HL-60/S4 treated with retinoic acid at 250 ng/mL for 4 days and 3 days (cell line): ENCODE measurements around the gene CABP2.
"Not testable (repeated sequence)": the region's sequence is repeated elsewhere in the genome, so short reads cannot be mapped to it uniquely, and the experiment has no call there.

ENCODE experiments used
- in situ Hi-C: fragments of 300-500 bp; cut with MboI; formaldehyde crosslinking; loops from 2 replicates; pipeline ENCODE4 v1.7.0; 2022; ENCODE audit warnings: low sequenced_read_pairs

The CABP2 gene

DNA sequence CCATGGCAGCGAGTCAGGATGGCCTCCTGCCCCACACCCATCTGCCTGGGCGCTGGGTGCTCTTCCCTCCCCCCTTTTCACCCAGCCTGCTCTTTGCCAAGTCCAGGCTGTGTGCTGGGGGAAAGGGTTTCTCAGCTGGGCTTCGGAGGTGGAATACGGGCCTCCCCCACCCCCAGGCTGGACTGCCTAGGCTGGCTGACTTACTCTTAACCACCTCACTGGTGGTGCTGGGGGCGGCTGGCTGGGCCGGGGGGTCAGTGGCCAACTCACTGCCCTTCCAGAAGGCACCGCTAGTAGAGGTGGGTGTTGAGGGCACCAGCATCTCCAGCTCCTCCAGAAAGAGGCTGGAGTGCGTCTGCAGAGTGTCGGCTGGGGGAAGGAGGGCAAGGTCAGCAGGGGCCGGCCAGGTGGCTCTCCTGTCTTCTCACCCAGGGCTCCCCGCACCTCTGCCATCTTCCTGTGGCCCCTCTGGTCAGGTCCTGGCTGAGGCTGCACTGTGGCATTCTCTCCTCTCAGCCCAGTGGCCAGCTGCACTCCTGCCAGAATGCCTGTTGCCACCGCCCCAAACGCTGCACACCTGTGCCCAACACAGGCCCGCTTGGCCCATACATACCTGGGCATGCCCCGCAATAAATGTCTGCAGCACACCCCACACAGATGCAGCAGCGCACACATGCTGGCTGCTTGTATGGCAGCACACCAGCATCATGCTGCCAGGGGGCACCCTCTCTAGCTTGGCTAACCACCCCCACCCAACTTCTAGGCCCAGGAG is 27.8 kb downstream of the CABP2 start:
- in situ Hi-C loops: no loop called here

DNA sequence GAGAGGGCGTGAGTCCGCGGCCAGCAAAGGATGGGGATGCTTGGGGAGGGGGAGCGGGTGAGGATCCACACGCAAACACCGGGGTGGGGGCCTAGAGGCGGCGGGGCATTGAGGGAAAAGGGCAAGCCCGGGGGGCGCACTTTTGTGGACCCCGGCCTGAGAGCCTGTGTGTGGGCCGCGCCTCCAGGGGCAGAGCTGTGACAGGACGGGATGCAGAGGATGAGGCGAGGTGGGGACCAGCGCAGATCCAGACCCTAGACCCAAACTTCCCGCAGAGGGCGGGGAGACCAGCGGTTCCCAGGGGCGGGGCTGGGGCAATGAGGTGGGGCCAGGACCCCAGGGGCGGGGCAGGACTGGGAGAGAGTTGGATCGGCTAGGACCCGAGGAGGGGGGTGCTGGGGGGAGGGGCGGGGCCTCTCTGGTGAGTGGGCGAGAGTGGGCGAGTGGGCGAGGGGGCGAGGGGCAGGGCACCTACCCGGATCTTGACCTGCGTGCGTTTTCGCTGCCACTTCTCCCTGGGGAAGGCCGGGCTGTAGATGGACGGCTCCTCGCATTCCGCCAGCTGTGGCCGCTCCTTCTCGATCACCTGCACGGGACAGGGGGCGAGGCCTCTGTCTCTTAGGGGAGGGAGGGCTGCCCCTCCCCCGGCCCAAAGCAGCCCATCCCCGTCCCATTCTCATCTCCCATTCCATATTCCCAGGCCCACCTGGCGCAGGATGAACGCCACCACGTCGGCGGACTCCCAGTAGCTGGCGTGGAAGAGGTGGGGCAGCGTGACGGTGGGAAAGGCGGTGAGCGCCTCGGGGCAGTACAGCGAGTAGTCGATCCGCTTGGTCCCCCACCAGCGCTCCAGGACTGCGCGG is 28.6 kb downstream of the CABP2 start:
- in situ Hi-C loops: no loop called here

DNA sequence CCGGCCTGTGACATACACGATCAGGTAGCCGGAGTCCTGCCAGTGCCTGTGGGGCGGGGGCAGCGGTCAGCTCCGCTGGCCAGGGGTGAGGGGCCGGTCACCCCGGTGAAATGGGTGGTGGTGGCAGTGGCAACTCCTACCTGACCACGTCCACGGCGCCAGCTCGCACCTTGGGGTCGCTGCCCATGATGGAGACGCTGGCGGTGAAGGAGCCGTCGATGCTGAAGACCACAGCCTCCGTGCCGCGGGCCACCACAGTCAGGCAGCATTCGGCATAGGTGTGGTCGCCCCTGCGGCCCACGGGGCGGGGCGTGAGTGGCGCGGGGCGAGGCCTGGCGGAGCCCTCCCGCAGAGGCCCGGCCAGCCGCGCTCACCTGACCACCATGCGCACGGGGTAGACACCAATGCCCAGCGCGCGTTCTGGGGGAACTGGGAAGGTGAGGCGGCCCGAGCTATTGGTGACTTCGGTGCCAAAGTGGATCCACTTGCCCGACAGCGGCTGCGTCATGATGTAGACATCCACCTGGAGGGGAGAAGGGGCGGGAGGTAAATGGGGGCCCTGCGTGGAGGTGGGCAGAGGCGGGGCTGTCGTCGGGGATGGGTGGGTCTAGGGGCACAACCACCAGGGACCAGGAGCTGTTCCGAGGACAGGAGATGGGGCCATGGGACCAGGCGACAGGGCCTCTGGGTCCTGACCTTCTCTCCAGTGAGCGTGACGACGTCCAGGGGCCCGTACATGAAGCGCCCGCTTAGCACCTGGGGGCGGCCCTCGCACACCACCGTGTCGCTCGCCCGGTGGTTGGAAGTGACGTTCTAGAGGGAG is 29.5 kb downstream of the CABP2 start:
- in situ Hi-C loops: no loop called here

DNA sequence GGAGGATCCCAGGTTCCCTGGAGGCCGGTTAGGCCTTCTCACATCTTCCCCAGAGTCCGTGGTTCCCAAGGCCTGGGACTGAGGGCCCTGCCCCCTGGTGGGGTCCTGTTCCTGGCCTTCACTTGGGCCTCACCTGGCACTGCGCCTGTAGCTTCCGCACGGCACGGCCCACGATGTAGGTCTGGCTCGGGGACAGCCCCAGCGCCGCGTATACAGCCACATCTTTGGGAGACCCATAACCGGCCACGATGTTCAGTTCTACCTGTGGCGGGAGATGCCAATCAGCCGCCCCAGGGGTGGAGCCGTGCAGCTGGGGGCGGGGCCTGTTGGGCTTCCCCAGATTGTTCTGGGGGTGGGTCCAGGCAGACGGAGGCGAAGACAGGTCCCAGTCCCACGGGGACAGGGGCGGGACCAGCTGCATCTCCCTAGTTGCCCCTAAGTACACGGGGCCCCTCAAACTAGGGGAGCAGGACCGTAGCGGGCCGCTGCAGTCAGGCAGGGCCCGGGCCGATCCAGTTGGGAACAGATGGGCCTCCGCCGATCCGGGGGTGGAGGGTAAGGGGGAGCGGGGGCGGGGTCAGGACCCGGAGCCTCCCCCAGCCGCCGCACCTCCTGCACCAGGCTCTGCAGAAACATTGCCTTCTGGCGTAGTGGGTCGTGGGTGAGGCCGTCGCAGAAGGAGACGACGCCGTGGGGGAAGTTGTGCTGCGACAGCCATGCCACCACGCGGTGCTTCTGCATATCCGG is 30.3 kb downstream of the CABP2 start:
- in situ Hi-C loops: no loop called here

DNA sequence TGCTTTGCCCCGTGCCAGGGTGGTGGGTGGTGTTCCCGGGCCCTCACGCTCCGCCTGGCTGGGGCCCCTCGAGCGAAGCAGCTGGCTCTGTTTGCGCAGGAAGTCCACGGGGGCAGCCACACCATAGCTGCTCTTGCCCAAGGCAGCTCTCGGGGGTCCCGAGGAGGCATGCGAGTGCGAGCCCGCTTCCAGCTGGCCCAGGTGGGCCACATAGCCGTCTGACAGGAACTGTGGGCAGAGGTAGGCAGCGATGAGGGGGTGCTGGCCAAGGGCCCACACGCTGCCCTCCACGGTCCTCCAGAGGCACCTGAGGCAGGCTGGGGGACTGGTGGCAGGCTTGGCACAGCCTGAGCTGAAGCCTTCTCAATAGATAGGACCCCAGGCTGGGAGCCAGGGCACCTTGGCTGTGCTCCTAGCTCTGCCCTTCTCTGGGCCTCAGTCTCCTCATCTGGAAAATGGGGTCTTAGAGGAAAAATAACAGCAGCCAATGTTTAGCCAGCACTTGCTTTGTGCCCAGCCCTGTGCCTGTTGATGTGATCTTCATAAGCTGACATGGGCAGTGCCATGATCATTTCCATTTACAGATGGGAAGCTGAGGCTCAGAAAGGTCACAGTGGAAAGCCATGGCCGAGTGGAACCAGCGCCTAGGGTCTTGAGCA is 31.0 kb downstream of the CABP2 start:
- in situ Hi-C loops: no loop called here

DNA sequence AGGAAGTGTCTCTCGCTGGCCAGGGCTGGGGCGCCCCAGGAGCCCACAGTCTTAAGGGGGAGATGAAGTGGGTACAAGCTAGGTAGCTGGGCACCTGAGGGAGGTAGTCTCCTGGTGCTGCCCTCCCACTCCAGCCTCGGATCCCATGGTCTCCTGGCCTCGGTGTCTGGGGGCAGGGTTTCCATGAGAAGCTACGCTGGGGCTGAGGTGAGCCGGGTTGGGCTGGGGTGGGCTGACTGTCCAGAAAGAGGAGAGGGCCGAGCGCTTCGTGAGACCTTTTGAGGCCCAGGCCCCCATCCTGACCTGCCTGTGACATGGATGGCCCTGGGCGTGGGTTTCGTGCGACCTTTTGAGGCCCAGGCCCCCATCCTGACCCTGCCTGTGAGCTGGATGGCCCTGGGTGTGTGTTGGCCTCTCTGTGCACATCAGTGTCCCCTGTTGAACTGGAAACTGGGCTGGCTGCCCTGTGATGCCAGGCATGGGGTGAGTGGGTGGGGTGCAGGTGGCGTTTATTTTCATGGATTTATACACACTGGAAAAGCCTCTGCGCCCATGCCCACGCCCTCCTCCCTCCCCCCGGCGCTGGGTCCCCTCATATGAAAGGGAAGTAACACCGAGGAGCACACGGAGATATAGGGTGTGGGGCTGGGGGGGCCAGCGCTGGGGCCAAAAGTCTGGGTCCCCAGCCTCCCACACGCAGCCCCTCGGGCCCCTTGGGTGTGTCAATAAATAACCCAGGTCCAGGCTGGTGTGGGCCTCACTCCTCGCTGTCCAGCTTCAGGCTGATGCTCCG is 31.8 kb downstream of the CABP2 start:
- in situ Hi-C loops: no loop called here

DNA sequence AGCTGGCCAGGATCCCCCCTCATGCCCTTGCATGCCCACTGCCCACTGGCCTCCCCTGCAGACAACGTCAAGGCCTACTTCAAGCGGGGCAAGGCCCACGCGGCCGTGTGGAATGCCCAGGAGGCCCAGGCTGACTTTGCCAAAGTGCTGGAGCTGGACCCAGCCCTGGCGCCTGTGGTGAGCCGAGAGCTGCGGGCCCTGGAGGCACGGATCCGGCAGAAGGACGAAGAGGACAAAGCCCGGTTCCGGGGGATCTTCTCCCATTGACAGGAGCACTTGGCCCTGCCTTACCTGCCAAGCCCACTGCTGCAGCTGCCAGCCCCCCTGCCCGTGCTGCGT is 32.5 kb downstream of the CABP2 start:
- in situ Hi-C loops: no loop called here

DNA sequence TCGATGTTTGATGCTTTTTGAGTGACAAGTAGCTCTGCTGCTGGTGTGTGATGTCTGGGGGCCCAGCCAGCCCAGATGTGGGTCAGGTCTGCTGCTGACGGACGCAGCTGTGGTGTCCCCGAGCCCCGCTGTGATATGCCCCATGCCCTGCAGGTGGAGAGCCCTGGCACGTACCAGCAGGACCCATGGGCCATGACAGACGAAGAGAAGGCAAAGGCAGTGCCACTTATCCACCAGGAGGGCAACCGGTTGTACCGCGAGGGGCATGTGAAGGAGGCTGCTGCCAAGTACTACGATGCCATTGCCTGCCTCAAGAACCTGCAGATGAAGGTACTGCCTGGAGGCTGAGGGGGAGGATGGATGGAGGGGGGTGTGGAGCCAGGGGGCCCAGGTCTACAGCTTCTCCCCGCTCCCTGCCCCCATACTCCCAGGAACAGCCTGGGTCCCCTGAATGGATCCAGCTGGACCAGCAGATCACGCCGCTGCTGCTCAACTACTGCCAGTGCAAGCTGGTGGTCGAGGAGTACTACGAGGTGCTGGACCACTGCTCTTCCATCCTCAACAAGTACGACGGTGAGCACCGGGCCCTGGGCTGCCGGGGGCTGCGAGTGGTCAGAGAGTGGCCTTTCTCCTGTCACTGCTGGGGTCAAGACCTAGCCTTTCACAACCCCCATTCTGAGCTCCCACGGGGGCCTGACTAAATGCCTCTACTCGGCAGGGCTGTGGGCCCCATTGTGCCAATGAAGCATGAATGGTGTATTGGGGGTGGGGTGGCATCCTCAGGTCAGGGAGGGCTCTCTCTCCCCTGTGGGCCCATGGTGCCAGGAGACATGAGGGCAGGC is 33.1 kb downstream of the CABP2 start:
- in situ Hi-C loops: no loop called here

DNA sequence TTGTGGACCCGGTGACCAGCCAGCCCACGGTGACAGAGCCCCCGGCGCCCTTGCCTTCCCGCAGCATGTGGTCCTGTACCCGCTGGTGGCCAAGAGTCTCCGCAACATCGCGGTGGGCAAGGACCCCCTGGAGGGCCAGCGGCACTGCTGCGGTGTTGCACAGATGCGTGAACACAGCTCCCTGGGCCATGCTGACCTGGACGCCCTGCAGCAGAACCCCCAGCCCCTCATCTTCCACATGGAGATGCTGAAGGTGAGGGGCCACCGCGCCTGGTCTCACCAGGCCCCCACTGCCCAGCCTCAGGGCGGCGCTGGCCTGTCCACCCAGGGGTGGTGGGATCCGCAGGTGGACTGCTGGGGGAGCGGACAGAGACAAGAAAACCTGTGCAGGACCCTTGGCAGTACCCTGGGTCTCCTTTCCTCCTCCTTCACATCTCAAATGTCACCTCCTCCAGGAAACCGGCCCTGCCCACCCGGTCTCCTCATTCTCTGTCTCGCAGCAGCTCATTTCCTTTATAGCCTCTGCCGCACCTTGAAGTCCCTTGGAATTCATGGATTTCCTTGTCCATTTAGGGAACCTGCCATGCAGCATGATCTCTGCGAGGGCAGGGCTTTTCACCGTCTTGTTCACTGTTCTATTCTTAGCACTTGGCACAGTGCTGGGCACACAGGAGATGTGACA is 33.9 kb downstream of the CABP2 start:
- in situ Hi-C loops: no loop called here

DNA sequence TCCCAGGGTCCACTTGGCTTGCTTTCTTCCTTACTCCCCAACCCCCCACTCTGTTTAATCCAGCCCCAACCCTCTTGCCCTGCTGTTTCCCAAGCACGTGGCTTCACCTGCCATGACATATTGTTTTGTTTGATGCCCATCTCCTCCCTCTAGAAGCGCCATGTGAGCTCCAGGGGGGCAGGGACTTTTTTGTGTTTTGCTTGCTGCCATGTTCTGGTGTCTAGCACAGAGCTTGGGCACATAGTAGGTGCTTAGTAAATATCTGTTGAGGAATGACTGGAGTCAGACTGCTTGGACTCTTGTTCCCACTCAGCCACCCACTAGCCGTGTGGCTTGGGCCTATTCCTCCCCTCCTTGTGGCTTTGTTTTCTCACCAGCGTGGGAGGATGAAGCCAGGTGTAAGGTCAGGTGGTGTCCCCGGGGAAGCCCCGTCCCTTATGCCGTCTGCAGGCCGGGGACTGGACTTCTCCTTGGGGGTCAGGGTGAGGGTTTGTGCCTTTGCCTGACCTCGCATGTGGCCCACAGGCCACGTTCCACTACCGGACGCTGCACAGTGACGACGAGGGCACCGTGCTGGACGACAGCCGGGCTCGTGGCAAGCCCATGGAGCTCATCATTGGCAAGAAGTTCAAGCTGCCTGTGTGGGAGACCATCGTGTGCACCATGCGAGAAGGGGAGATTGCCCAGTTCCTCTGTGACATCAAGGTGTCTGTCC is 36.6 kb downstream of the CABP2 start:
- in situ Hi-C loops: no loop called here

DNA sequence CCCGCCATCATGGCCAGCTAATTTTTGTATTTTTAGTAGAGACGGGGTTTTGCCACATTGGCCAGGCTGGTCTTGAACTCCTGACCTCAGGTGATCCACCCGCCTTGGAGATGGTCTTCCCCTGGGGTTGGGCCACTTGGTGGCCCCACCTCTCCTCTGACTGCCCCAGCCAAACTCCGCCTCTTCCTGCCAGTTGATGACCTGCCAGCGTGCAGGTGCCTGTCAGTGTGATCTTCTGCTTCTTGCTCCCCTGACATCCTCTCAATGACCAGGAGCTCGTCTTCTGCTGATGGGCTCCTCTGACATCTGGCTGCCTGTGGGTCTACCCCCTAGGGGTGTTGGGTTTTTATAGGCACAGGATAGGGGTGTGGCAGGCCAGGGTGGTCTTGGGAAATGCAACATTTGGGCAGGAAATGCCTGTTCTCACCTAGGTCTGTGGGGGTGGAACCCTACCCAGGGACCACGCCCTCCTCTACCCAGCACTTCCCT is 37.3 kb downstream of the CABP2 start:
- in situ Hi-C loops: not testable (repeated sequence)

DNA sequence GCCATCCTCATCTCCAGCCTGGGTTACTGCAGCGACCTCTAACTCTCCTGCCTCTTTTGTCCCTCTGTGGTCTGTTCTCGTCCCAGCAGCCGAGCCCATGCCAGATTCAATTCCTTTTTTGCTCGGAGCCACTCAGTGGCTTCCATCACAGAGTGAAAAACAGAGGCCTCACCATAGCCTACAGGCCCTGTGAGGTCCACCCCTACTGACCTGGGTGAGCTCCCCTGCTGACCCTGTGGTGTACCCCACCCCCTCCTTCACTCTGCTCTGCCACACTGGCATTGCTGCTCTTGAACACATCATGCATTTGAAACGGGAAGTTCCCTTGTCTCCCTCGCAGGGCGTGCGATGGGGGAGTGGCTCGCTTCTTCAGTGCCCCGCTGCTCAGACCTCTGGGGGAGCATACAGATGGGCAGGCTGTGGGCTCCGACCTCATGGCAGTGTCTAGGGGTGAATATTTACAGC is 38.4 kb downstream of the CABP2 start:
- in situ Hi-C loops: no loop called here

DNA sequence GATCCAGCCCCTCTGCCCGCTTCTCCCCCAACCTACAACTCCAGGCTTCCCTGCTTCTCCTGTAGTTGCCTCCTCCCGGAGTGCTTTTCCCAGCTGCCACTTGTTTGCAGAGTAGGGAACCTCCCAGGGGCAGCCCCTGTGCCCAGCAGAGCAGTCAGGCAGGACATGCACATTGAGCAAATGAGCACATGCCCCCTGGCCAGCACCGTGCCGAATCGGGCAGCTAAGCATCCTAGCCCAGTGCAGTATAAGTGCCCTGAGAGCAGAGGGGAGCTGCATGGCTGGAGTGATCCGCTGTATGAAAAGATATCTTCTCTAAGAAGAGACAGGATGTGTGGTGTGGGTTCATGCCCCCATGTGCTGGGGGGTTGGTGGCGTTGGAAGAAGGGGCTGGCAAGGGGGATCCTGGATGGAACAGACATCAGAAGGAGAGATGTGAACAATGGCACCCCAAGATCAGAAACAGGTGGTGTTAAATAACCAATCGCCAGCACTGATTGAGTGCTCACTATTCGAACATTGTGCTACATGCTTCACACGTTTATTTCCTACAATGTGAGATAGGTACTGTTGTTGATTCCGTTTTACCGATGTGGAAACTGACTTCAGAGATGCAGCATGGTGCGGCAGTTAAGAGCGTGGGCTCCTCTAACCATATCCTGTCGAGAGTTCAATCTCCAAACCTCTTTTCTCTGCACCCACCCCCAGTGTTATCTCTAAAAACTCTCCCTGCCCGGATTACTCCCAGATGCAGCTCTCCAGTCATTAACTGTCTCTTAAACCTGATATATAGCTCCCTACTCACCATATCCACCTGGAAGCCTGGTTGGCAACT is 39.2 kb downstream of the CABP2 start:
- in situ Hi-C loops: no loop called here

DNA sequence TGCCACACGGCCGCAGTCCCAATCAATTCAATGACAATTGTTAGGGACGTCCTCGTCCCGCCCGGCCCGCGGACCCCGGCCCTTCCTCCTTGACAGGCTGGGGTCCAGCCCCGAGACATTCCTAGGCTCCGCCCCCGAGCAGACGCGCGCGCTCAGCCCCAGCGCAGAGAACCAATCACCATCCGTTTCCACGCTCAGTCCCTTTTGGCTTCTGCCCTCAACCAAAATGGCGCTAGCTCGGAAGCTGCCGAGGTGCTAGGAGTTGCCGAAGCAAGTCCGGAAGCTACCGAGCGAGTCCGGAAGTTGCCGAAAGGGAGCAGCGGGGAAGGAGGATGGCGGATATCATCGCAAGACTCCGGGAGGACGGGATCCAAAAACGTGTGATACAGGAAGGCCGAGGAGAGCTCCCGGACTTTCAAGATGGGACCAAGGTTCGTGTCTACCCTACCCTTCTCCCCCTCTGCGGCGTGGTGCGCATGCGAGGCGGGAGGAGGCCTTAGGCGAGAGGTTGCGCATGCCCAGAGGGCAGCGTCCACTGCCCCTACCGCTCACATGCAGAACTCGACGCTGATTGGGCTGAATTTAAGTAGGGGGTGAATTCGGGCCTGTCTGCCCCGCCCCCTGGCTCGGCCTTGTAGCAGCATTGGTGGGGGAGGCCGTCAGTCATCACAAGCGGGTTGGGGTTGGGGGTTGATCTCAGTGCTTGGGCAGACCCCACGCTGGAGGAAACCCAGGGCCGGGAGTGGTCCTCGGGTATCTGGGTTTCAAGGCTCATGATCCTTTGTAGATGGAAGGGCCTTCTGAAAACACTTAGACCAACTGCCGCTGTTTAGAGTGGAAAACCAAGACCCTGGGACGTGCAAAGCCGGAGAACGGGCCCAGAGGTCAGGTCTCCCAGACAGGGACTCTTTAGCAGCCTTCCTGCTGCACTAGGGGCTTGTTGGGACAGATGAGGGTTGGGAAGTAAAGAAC is 40.1 kb downstream of the CABP2 start, which contains the start of gene AIP:
Gene AIP (plus strand): TSS at position 200 of the 972 bp plus-strand sequence. CDS start 133 bp downstream, at position 333.
- in situ Hi-C loops: no loop called here

DNA sequence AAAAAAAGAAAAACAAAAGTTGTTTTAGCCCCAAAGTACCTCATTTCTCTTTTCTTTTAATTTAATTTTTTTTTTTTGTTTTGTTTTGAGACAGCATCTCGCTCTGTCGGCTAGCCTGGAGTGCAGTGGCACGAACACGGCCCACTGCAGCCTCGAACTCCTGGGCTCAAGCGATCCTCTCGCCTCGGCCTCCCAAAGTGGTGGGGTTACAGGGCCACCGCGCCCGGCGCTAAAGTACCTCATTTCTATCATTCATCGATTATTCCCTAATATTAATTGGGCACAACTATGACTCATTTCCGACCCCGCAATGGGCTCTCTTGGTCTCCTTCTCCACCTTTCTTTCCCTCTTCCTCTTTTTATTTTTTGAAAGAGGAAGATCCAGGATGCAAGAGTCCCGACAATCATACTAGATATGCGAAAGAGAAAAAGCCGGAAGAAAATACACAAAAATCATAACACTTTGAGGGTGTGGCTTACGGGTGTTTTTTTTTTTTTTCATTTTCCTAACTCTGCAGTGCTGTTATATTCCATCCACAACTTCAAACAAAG is 40.9 kb downstream of the CABP2 start:
- in situ Hi-C loops: no loop called here
